Thyroid gland (tissue), 4 donors: Measurements from ENCODE around the gene TRIM21. TPM values are rescaled to one million over a fixed set of nuclear protein-coding genes. Genes with fewer than 3 reads are reported as not detected.

Experiments
- total RNA-seq, 4 donors: library from RNA; depleted of rRNA; stranded (reverse); fragments of >200 nt; gene quantifications; one replicate each; pipeline ENCODE4 v1.2.3, GENCODE V29; 2016

Gene TRIM21
- total RNA-seq, 4 donors from 2014 or later = 12.7 to 15.7 (median 13.0) TPM

Other genes with a start within 250 kb of the TRIM21 start
- not detected for gene OR52B4, start 25.3 kb downstream of the TRIM21 start, total RNA-seq
- gene OR52K2, start 55.6 kb upstream of the TRIM21 start, total RNA-seq = not detected
- gene OR52K1, start 88.9 kb upstream of the TRIM21 start, total RNA-seq = not detected
- not detected for gene OR52M1, start 151.5 kb upstream of the TRIM21 start, total RNA-seq
- not detected for gene OR52I2, start 188.0 kb upstream of the TRIM21 start, total RNA-seq
- not detected for gene OR52I1, start 200.3 kb upstream of the TRIM21 start, total RNA-seq
- 10 to 100 TPM; 26.4 to 40.2 (median 36.2) TPM for gene TRIM68, start 214.5 kb upstream of the TRIM21 start, total RNA-seq
- gene OR51D1, start 243.8 kb upstream of the TRIM21 start, total RNA-seq = not detected